Adrenal gland (tissue), 12 donors: Measurements from ENCODE around the gene HSBP1L1. TPM values are rescaled to one million over a fixed set of nuclear protein-coding genes. Genes with fewer than 3 reads are reported as not detected.
"Not testable (repeated sequence)": the region's sequence is repeated elsewhere in the genome, so short reads cannot be mapped to it uniquely, and the experiment has no call there.

Experiments used
- DNase-seq, 7 donors: peaks; one replicate each; pipeline ENCODE4 v3.0.0-alpha.2; 2019 to 2020
- H3K27ac ChIP-seq, 5 donors: fragments of 200-600 bp; sonication (generic) in 4 of 5; 1 replicate in 3 of 5; 2 replicates in 2 of 5; pipeline versions ENCODE4 v1.5.1 to v1.8.0; 2016 to 2020; ENCODE audit warnings: mild to moderate bottlenecking in 1 of 5
- H3K27me3 ChIP-seq: fragments of 200-600 bp; 2 replicates; pipeline ENCODE4 v1.8.0; 2021
- H3K36me3 ChIP-seq, 2 donors: fragments of 200-600 bp; replicated peaks in 1 of 2; 1 replicate in 1 of 2; 2 replicates in 1 of 2; pipeline versions ENCODE4 v1.5.1 to v1.8.0; 2018 to 2022
- H3K4me1 ChIP-seq, 2 donors: fragments of 200-600 bp; replicated peaks in 1 of 2; 1 replicate in 1 of 2; 2 replicates in 1 of 2; pipeline versions ENCODE4 v1.5.1 to v1.8.0; 2018 to 2021
- H3K4me3 ChIP-seq, 4 donors: fragments of 200-600 bp; sonication (generic) in 3 of 4; one replicate each; pipeline ENCODE4 v1.5.1; 2016 to 2018
- H3K9me3 ChIP-seq, 3 donors: fragments of 200-600 bp; sonication (generic) in 1 of 3; replicated peaks in 1 of 3; 1 replicate in 2 of 3; 2 replicates in 1 of 3; pipeline versions ENCODE4 v1.5.1 to v1.8.0; 2016 to 2021
- POLR2A ChIP-seq, 2 donors: fragments of 450-650 bp; IDR thresholded peaks; one replicate each; pipeline ENCODE4 v1.6.1; 2017; ENCODE audit warnings: antibody characterized with exemption in 2 of 2, mild to moderate bottlenecking in 2 of 2, moderate library complexity in 1 of 2
- WGBS, 4 donors: extraction: QIAGEN DNeasy Blood & Tissue Kit in 2 of 4; methylation state at CpG; one replicate each; pipeline versions ENCODE4 v1.1.5 to v1.1.7; 2013 to 2017; 5-methylcytosine and 5-hydroxymethylcytosine counted together
- intact Hi-C, 2 donors: fragments of 100-400 bp; cut with DNase I; formaldehyde crosslinking; loops; one replicate each; pipeline versions ENCODE4 v1.14.1 to v1.15.0; 2022 to 2023
- polyA plus RNA-seq, 3 donors: library from polyadenylated mRNA; stranded (reverse); fragments of 200-250 nt in 2 of 3; fragments of 350-450 nt in 1 of 3; fragmentation: Illumina TruSeq in 1 of 3; extraction: RNeasy Lipid Tissue Mini Kit (QIAGEN cat#74804) in 1 of 3; gene quantifications; one replicate each; pipeline ENCODE4 v1.2.3, GENCODE V29; 2013 to 2014
- total RNA-seq, 9 donors: library from RNA; depleted of rRNA in 4 of 9; stranded (reverse); fragments of >200 nt in 4 of 9; fragments of 120-200 nt in 1 of 9; fragmentation: NEBNext Ultra II Directional in 1 of 9; extraction: Animal tissue kit (Norgen Biotek cat#: 25700) in 1 of 9; gene quantifications; one replicate each; pipeline versions ENCODE4 v1.1.0 to v1.2.4, GENCODE V29; 2013 to 2023
- TF ChIP-seq, protein P1 (sequence below), 6 experiments: fragments of 450-650 bp in 4 of 6; fragments of 200-600 bp in 2 of 6; sonication (generic) in 1 of 6; IDR thresholded peaks; 1 replicate in 5 of 6; 2 replicates in 1 of 6; pipeline versions ENCODE4 v1.5.1 to v1.8.0; 2016 to 2021; ENCODE audit warnings: antibody characterized with exemption in 6 of 6, mild to moderate bottlenecking in 2 of 6, moderate library complexity in 1 of 6
- donor health status: healthy with polysubstance abuse.
- donor health status: Bipolar disorder and iron deficiency.
- donor health status: DM: yes; HTN: yes; CAD: no.
- donor health status: DM: no; HTN: no; CAD: no.
- donor health status: DM: no; HTN: no; CAD: no.
- donor health status: DM: yes; HTN: yes; CAD: no.

Gene HSBP1L1
- total and polyA plus RNA-seq, 12 donors, result 17.3 to 182 (median 36.0) TPM

- Histone ChIP-seq H3K4me3 (no peak overlapping the region), H3K4me1 (peaks cover 6% of the 10 kb centered on the region in 2 donors), H3K9me3 (no peaks in the 10 kb centered on the region), H3K27me3 (no peaks in the 10 kb centered on the region), H3K27ac (no peak overlapping the region), H3K36me3 (no peaks in the 10 kb centered on the region)
- TF ChIP-seq, protein P1, sequence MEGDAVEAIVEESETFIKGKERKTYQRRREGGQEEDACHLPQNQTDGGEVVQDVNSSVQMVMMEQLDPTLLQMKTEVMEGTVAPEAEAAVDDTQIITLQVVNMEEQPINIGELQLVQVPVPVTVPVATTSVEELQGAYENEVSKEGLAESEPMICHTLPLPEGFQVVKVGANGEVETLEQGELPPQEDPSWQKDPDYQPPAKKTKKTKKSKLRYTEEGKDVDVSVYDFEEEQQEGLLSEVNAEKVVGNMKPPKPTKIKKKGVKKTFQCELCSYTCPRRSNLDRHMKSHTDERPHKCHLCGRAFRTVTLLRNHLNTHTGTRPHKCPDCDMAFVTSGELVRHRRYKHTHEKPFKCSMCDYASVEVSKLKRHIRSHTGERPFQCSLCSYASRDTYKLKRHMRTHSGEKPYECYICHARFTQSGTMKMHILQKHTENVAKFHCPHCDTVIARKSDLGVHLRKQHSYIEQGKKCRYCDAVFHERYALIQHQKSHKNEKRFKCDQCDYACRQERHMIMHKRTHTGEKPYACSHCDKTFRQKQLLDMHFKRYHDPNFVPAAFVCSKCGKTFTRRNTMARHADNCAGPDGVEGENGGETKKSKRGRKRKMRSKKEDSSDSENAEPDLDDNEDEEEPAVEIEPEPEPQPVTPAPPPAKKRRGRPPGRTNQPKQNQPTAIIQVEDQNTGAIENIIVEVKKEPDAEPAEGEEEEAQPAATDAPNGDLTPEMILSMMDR (IDR thresholded peaks at IDR 0.05), result no peak
- no peak for TF ChIP-seq POLR2A (IDR thresholded peaks at IDR 0.05)
- 80 to 91% (median 84%) methylated on average over 11 to 12 of the region's 12 CpGs for WGBS, 4 donors
- DNase-seq, result no peak
- intact Hi-C loops, result no loop called here
Observed at GRCh38 chr18:80004600-80005342, 40.3 kb downstream of the HSBP1L1 start.

GRCh38 chr18:80006724-80007123 lies 42.3 kb downstream of the HSBP1L1 start:
- Histone ChIP-seq H3K4me3 (no peak overlapping the region), H3K27ac (no peak overlapping the region), H3K4me1 (peaks cover 7 to 14% of the 10 kb centered on the region in 2 donors), H3K9me3 (no peaks in the 10 kb centered on the region), H3K27me3 (no peaks in the 10 kb centered on the region), H3K36me3 (no peaks in the 10 kb centered on the region)
- TF ChIP-seq, protein P1 (IDR thresholded peaks at IDR 0.05), result no peak
- no peak for TF ChIP-seq POLR2A (IDR thresholded peaks at IDR 0.05)
- no peak for DNase-seq
- intact Hi-C loops, result no loop called here
- 73 to 85% (median 78%) methylated on average over 7 of the region's 7 CpGs for WGBS, 4 donors

DNA sequence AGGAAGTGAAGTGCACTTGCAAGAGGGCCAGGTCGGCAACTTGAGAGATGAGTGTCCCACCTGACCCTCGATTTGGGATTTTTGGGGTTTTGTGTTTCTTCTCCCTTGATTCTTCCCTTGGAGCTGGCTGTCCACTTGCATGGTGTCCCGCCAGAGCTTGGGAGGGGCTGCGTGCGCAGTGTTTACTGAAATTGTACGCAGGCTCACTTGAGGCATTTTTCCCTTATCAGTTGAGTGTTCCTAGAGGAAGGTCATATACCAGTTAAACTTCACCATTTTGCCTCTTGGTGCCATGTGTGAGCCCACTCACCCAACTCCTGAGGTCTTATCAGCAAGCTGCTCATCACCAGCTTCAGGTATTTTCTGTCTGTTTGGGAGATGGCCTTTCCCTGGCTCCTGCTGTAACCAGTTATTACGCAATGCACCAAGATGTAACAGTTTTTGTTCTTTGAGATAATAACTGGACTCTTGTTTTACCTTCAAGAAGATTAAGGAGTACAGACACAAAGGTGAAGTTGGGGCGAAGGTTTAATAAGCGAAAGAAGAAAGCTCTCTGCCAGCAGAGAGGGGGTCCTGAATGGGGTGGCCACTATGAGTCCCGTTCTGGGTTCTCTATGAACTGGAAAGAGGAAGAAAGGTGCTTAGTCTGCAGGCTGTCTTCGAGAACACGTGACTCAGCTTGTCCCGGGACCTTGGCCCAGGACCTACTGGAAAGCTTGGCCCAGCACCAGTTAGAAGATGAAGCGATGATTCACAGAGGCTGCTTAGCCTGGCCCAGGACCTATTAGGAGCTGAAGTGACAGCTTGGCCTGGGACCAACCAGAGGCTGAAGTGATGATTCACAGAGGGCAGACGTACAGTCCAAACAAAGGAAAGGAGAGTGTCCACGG lies 45.5 kb downstream of the HSBP1L1 start:
- TF ChIP-seq POLR2A (IDR thresholded peaks at IDR 0.05), result peak in 1 of 2 donors; percentile 65
- TF ChIP-seq, protein P1 (IDR thresholded peaks at IDR 0.05), result no peak
- DNase-seq, result peak; percentile 92 to 99 (median 98)
- 42 to 55% (median 49%) methylated on average over 14 to 16 of the region's 16 CpGs for WGBS, 4 donors
- Histone ChIP-seq H3K27ac (peak overlapping the region; percentile 76 to 91 (median 88)), H3K36me3 (no peaks in the 10 kb centered on the region), H3K4me3 (peak overlapping the region in 1 of 4 donors; percentile 11), H3K9me3 (no peaks in the 10 kb centered on the region), H3K4me1 (peaks cover 7 to 14% of the 10 kb centered on the region in 2 donors), H3K27me3 (no peaks in the 10 kb centered on the region)
- intact Hi-C loops, result no loop called here

DNA sequence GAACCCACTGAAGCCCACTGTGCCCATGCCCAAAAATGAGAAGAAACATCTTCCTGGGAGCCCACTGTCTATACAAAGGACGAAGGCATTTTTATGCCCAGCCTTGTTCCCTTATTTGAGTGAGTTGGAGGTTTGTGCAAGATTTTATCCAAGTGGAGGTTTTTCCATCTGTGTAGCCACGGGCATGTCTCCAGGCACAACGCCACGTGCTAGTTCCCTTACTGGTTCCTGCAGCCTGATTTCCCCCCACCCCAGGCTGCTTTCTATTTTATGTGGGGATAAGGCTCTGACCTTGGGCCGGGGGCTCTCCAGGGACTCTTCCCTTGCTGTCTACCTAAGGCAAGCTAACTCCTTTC lies 46.1 kb downstream of the HSBP1L1 start:
- DNase-seq, result peak in 5 of 7 donors; percentile 62 to 79 (median 77)
- Histone ChIP-seq H3K27me3 (no peaks in the 10 kb centered on the region), H3K9me3 (no peaks in the 10 kb centered on the region), H3K4me1 (peaks cover 7 to 14% of the 10 kb centered on the region in 2 donors), H3K27ac (peak overlapping the region; percentile 65 to 91 (median 88)), H3K4me3 (peak overlapping the region in 1 of 4 donors; percentile 11), H3K36me3 (no peaks in the 10 kb centered on the region)
- intact Hi-C loops, result no loop called here
- WGBS, 4 donors, result 39 to 50% (median 41%) methylated on average over 5 of the region's 5 CpGs
- TF ChIP-seq, protein P1 (IDR thresholded peaks at IDR 0.05), result no peak
- TF ChIP-seq POLR2A (IDR thresholded peaks at IDR 0.05), result no peak

DNA sequence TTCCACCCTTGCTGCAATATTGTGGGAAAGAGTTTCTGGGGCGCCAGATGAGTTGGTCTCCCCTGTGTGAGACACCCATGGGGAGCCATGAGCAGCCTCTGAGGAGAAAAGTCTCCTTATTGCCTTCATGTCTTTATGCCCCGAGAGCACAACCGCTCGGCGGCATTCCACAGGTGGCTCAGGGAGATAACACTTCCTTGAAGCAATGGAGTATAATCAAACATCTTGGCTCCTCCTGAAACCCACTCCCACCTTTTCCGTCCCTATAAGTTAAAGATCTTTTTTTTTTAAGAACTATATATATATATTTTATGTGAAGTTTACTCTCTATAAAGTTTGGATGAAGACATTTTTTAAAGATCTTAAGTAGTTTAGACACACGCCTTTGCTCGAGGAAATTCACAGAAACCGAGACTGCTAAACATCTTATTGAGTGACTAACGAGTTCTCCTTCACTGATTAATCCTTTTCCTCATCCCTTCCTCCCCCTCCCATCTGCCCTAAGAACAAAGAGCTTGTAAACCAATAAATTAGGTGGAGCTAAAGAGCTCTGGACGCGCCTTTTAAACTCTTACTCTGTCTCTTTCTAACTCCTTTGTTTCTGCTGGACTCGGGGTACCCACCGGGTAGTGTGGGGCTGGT lies 47.2 kb downstream of the HSBP1L1 start:
- 89 to 93% (median 92%) methylated on average over 14 of the region's 14 CpGs for WGBS, 4 donors

More for the DNA sequence above, 47.2 kb downstream of the HSBP1L1 start:
- H3K36me3 ChIP-seq, H3K4me3 ChIP-seq, intact Hi-C loops, H3K9me3 ChIP-seq, DNase-seq, H3K27me3 ChIP-seq: not testable (repeated sequence)
- H3K4me1 ChIP-seq, result peaks cover 7 to 14% of the 10 kb centered on the region in 2 donors
- H3K27ac ChIP-seq, result peak overlapping the region in 1 of 5 donors; percentile 88
